Glutamatergic neuron (in vitro differentiated cells): ENCODE data around the gene SNX27. TPM values are rescaled to one million over a fixed set of nuclear protein-coding genes. Genes with fewer than 3 reads are reported as not detected.
"Not testable (repeated sequence)": the region's sequence is repeated elsewhere in the genome, so short reads cannot be mapped to it uniquely, and the experiment has no call there.

ENCODE experiments used
- DNase-seq: peaks from one replicate; pipeline ENCODE4 v3.0.0; 2022
- H3K27ac Mint-ChIP-seq: one replicate; pipeline ENCODE4 v1.8.0; 2020; ENCODE audit warnings: mild to moderate bottlenecking, mixed read lengths, inconsistent platforms; ENCODE audit not compliant: unreplicated experiment
- H3K27me3 Mint-ChIP-seq: one replicate; pipeline ENCODE4 v1.8.0; 2020; ENCODE audit warnings: mild to moderate bottlenecking, moderate library complexity, mixed read lengths, inconsistent platforms; ENCODE audit not compliant: unreplicated experiment
- H3K36me3 Mint-ChIP-seq: one replicate; pipeline ENCODE4 v1.8.0; 2020; ENCODE audit warnings: mild to moderate bottlenecking, mixed read lengths, inconsistent platforms; ENCODE audit not compliant: unreplicated experiment
- H3K4me1 Mint-ChIP-seq: one replicate; pipeline ENCODE4 v1.8.0; 2020; ENCODE audit warnings: mild to moderate bottlenecking, low read depth, mixed read lengths, inconsistent platforms; ENCODE audit not compliant: unreplicated experiment
- H3K4me3 Mint-ChIP-seq: one replicate; pipeline ENCODE4 v1.8.0; 2020; ENCODE audit warnings: mild to moderate bottlenecking, mixed read lengths, inconsistent platforms; ENCODE audit not compliant: unreplicated experiment
- H3K9me3 Mint-ChIP-seq: one replicate; pipeline ENCODE4 v1.8.0; 2020; ENCODE audit warnings: mild to moderate bottlenecking, moderate library complexity, mixed read lengths, inconsistent platforms; ENCODE audit not compliant: unreplicated experiment
- total RNA-seq: library from RNA; stranded (reverse); fragmentation: NEBNext Ultra II Directional; extraction: Animal tissue kit (Norgen Biotek cat#: 25700); gene quantifications from one replicate; pipeline ENCODE4 v1.2.1, GENCODE V29; 2021; ENCODE audit not compliant: unreplicated experiment
- TF ChIP-seq, protein P1 (sequence below): fragments of 200-600 bp; sonication (generic); IDR thresholded peaks from one replicate; pipeline ENCODE4 v1.5.0; 2021; ENCODE audit not compliant: partially characterized antibody, unreplicated experiment

The SNX27 gene
- total RNA-seq, 1 donor from 2014 or later: 39.3 TPM

DNA sequence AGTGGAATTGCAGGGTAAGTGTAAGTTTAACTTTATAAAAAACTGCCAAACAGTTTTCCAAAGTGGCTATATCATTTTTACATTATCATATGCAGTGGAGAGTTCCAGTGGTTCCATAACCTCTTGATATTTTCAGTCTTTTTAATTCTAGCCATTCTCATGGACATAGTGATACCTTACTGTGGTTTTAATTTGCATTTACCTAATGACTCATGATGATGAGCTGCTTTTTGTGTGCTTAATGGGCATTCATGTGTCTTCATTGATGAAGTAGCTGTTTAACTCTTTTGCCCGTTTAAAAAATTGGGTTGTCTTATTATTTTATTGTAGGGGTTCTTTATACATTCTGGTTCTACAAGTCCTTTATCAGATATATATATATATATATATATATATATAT, 29.4 kb downstream of the SNX27 start:
- Mint-ChIP-seq H3K27ac (no peak overlapping the region), H3K4me3 (no peak overlapping the region), H3K36me3 (no peaks in the 10 kb centered on the region), H3K9me3 (no peaks in the 10 kb centered on the region), H3K27me3 (no peaks in the 10 kb centered on the region), H3K4me1 (peaks cover 8% of the 10 kb centered on the region)
- TF ChIP-seq, protein P1, sequence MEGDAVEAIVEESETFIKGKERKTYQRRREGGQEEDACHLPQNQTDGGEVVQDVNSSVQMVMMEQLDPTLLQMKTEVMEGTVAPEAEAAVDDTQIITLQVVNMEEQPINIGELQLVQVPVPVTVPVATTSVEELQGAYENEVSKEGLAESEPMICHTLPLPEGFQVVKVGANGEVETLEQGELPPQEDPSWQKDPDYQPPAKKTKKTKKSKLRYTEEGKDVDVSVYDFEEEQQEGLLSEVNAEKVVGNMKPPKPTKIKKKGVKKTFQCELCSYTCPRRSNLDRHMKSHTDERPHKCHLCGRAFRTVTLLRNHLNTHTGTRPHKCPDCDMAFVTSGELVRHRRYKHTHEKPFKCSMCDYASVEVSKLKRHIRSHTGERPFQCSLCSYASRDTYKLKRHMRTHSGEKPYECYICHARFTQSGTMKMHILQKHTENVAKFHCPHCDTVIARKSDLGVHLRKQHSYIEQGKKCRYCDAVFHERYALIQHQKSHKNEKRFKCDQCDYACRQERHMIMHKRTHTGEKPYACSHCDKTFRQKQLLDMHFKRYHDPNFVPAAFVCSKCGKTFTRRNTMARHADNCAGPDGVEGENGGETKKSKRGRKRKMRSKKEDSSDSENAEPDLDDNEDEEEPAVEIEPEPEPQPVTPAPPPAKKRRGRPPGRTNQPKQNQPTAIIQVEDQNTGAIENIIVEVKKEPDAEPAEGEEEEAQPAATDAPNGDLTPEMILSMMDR: no peak
- no peak for DNase-seq

DNA sequence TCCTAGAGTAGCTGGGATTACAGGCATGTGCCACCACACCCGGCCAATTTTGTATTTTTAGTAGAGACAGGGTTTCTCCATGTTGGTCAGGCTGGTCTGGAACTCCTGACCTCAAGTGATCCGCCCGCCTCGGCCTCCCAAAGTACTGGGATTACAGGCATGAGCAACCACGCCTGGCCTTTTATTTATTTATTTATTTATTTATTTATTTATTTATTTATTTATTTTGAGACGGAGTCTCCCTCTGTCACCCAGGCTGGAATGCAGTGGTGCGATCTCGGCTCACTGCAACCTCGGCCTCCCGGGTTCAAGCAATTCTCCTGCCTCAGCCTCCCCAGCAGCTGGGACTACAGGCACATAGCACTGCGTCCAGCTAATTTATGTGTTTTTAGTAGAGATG, 31.2 kb downstream of the SNX27 start:
- not testable (repeated sequence) for H3K4me1 Mint-ChIP-seq, H3K36me3 Mint-ChIP-seq

DNA sequence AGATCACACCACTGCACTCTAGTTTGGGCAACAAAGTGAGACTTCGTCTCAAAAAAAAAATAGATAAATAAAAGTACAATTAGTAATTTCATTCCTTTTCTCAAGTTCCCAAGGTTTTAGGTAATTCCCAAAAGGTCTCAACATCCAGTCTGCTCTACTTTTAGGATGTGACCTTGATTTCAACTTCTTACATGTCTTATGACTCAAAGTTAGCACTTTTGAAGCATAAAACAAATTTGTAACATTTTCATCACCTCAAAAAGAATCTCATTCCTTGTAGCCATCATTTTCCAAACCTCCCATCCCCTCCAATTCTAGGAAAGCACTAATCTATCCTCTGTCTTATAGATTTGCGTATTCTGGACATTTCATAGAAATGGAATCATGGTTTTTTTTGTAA, 32.2 kb downstream of the SNX27 start:
- Mint-ChIP-seq H3K4me3 (no peak overlapping the region), H3K36me3 (no peaks in the 10 kb centered on the region), H3K4me1 (peaks cover 5% of the 10 kb centered on the region), H3K9me3 (no peaks in the 10 kb centered on the region), H3K27me3 (no peaks in the 10 kb centered on the region), H3K27ac (no peak overlapping the region)
- TF ChIP-seq, protein P1: no peak
- DNase-seq: no peak

More for the DNA sequence above, 31.2 kb downstream of the SNX27 start:
- not testable (repeated sequence) for H3K4me3 Mint-ChIP-seq, H3K27me3 Mint-ChIP-seq, H3K27ac Mint-ChIP-seq, DNase-seq, H3K9me3 Mint-ChIP-seq

DNA sequence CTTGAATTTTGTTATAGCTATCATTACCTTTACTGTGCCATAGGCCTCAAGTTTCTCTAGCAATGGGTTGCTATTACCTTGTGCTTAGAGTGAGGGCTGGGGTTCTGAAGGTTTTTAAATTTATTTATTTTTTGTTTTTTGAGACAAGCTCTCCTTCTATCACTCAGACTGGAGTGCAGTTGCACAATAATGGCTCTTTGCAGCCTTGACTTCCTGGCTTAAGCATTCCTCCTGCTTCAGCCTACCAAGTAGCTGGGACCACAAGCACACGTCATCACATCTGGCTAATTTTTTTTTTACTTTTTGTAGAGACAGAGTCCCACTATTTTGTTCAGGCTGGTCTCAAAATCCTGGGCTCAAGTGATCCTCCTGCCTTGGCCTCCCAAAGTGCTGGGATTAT, 41.5 kb downstream of the SNX27 start:
- H3K4me1 Mint-ChIP-seq: no peaks in the 10 kb centered on the region
- H3K4me3 Mint-ChIP-seq: no peak overlapping the region
- peaks cover 11% of the 10 kb centered on the region for H3K36me3 Mint-ChIP-seq
- H3K27ac Mint-ChIP-seq: no peak overlapping the region
- TF ChIP-seq, protein P1: no peak
- peaks cover 5% of the 10 kb centered on the region for H3K27me3 Mint-ChIP-seq
- no peak for DNase-seq
- peaks cover 3% of the 10 kb centered on the region for H3K9me3 Mint-ChIP-seq

DNA sequence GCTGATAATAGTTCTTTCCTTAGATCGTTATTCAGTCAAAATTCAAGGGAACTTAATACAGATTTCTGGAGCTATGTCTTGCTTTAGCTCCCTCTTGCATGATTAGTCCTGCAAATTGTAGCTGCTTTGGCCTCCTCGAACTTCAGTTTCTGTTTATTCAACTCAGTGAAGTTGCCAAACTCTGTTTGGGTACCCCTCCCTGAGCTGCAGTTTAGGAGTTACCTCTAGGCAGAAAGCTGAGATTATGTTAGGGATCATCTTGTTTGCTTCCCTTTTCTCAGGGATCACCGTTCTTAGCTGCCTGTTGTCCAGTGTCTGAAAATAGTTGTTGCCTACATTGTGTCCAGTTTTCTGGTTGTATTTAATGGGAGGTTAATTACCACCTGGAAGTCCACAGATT, 43.5 kb downstream of the SNX27 start:
- no peak overlapping the region for H3K27ac Mint-ChIP-seq
- TF ChIP-seq, protein P1: no peak

DNA sequence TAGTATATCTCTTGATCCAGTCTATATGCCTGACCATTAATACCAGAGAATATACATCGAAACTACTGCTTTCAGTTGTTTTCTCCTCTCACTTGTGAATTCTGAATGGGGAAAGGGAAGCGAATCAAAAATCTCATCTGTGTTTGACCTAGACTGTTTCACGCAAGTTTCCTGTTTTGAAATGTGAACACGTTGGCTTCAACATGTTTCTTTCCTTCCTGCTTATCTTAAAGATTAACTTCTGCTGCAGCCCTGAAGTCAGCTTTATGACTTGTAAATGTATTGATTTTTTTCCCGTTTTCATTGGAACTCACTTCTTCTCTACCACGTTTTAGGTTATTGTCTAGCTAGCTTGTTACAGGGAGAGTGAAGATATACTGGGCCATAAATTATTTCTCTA, 49.9 kb downstream of the SNX27 start:
- no peak for DNase-seq
- Mint-ChIP-seq H3K27ac (no peak overlapping the region), H3K4me1 (no peaks in the 10 kb centered on the region), H3K27me3 (no peaks in the 10 kb centered on the region), H3K36me3 (no peaks in the 10 kb centered on the region), H3K9me3 (no peaks in the 10 kb centered on the region), H3K4me3 (no peak overlapping the region)
- TF ChIP-seq, protein P1: no peak

More for the DNA sequence above, 43.5 kb downstream of the SNX27 start:
- Mint-ChIP-seq H3K4me1 (no peaks in the 10 kb centered on the region), H3K27me3 (peaks cover 2% of the 10 kb centered on the region), H3K4me3 (no peak overlapping the region), H3K36me3 (peaks cover 11% of the 10 kb centered on the region), H3K9me3 (peaks cover 3% of the 10 kb centered on the region)
- DNase-seq: no peak
